Epithelial cell of proximal tubule (primary cell): ENCODE results near the gene LCLAT1. TPM values are rescaled to one million over a fixed set of nuclear protein-coding genes. Genes with fewer than 3 reads are reported as not detected.

Source experiments
- DNase-seq: peaks from one replicate; pipeline ENCODE4 v3.0.0-alpha.2; 2011; ENCODE audit warnings: low read depth
- H3K4me3 ChIP-seq: 2 replicates; pipeline ENCODE4 v1.5.1; 2011; ENCODE audit warnings: low read depth, mild to moderate bottlenecking, low read length
- total RNA-seq: library from RNA; depleted of rRNA; stranded (reverse); fragments of >200 nt; gene quantifications from 2 replicates; pipeline ENCODE4 v1.2.3, GENCODE V29; 2015
- TF ChIP-seq, protein P1 (sequence below): conservative IDR thresholded peaks from 2 replicates; pipeline ENCODE4 v1.5.1; 2012; ENCODE audit warnings: low read depth, mild to moderate bottlenecking, low read length

LCLAT1 gene
- total RNA-seq, 1 donor from 2014 or later = 13.4 TPM

DNA sequence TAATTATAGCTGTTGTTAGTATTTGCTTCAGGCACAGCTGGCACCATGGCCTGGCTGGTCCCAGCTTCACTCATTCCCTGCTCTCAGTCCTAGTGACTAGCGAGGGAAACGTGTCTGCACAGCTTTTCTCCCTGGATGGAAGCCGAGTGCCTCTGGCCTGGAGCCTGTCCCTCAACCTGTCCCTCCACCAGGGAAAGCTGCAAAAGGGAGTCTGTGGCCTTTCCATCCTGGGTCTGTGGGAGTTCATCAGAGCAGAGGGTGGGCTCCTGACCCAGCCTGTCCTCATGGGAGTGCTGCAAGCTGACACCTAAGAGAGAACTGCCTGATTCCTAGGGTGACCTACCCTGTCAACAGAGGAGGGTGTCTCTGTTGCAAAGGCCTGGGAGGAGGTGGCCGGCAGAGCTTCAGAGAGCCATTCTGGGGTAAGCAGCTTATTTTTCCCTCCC lies 241.9 kb downstream of the LCLAT1 start:
- TF ChIP-seq, protein P1, sequence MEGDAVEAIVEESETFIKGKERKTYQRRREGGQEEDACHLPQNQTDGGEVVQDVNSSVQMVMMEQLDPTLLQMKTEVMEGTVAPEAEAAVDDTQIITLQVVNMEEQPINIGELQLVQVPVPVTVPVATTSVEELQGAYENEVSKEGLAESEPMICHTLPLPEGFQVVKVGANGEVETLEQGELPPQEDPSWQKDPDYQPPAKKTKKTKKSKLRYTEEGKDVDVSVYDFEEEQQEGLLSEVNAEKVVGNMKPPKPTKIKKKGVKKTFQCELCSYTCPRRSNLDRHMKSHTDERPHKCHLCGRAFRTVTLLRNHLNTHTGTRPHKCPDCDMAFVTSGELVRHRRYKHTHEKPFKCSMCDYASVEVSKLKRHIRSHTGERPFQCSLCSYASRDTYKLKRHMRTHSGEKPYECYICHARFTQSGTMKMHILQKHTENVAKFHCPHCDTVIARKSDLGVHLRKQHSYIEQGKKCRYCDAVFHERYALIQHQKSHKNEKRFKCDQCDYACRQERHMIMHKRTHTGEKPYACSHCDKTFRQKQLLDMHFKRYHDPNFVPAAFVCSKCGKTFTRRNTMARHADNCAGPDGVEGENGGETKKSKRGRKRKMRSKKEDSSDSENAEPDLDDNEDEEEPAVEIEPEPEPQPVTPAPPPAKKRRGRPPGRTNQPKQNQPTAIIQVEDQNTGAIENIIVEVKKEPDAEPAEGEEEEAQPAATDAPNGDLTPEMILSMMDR = no peak
- no peak overlapping the region for H3K4me3 ChIP-seq

DNA sequence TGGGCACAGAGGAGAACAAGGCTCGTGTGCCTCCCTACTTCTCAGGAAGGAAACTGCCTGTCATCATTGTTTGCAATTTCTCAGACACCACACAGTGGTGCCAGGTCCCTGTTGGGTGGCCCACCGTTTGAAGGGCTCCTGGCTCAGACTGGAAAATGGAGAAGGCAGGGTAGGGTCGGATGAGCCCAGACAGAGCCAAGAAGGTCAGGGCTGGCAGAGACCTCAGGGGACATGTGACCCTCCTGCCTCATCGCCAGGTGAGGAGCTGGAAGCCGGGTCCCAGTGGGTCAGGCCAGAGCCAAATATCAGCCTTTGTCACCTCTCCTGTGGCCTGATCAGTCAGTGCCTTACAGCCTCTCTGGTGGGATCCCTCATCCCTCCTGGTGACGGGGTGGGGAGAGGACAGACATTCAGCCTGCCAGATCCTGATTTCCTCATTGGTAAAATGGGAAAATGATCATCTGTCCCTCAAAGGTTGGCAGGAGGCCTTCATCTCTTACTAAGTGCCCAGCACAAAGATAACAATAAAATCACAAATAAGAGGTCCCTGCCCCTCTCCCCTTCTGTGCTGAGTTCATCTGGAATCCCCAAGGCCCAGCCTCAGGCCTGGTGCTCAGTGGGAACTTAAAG lies 242.6 kb downstream of the LCLAT1 start:
- no peak for DNase-seq
- TF ChIP-seq, protein P1 = no peak
- no peak overlapping the region for H3K4me3 ChIP-seq

More for the DNA sequence above, 241.9 kb downstream of the LCLAT1 start:
- DNase-seq = no peak

GRCh38 chr2:30690126-30690561 lies 243.1 kb downstream of the LCLAT1 start:
- no peak overlapping the region for H3K4me3 ChIP-seq
- no peak for DNase-seq
- TF ChIP-seq, protein P1 = no peak

DNA sequence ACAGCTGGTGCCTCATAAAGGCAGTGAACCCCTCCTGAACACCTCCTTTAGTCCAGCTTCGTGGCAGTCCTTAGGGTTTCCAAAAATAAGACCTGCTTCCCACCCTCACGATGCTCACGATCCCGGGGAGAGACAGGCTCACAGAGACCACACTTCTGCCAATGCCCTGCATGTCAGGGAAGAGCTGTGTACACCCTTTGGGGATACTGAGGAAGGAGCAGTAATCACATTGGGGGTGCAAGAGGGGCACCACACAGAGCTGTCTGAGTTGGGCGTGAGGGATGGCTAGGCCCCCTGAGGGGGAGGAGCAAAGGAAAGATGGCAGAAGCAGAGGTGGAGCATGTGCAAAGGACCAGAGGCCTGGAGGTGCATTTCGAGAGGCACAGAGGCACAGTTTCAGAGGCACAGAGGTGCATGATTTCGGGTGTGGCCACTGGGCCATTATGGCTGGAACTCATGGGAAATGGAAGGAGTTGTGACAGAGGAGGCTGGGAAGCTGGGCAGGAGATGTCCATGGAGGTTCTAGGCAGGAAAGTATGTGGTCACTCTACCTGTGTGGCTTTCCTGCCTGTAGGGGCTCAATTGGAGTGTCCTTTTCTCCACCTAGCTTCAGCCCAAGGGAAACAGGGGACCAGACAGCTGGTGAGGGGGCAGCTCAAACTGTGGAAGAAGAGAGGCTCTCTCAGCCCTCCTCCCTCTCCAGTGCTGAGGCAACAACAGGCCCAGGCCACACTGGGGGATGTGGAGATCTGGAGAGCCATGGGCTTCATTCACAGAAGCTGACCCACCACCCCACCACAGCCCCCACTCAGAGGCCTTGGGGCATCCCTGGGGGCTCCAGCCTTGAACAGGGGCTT lies 244.3 kb downstream of the LCLAT1 start:
- H3K4me3 ChIP-seq = no peak overlapping the region
- TF ChIP-seq, protein P1 = no peak
- DNase-seq = no peak

- H3K4me3 ChIP-seq = no peak overlapping the region
- TF ChIP-seq, protein P1 = peak; percentile 56
- DNase-seq = no peak
Observed at GRCh38 chr2:30691948-30692828, 245.1 kb downstream of the LCLAT1 start.

GRCh38 chr2:30692829-30693275 lies 245.8 kb downstream of the LCLAT1 start:
- H3K4me3 ChIP-seq = no peak overlapping the region
- TF ChIP-seq, protein P1 = no peak
- DNase-seq = no peak
